ENCODE measurements around the gene RGS6.

RGS6 gene

GRCh38 chr14:72604133-72604532 lies 671.9 kb downstream of the RGS6 start:
- no peaks in the 10 kb centered on the region for H3K4me1 ChIP-seq (ENCODE audit: insufficient read depth, low read length, severe bottlenecking)
- H3K27ac ChIP-seq (ENCODE audit: low read depth, low read length, poor library complexity, severe bottlenecking) = no peak overlapping the region
- no peak overlapping the region for H3K4me2 ChIP-seq (ENCODE audit: low read length)
- no peak for TF ChIP-seq EZH2 (IDR thresholded peaks at IDR 0.05; ENCODE audit: borderline replicate concordance, low read length)
- TF ChIP-seq, protein P1, sequence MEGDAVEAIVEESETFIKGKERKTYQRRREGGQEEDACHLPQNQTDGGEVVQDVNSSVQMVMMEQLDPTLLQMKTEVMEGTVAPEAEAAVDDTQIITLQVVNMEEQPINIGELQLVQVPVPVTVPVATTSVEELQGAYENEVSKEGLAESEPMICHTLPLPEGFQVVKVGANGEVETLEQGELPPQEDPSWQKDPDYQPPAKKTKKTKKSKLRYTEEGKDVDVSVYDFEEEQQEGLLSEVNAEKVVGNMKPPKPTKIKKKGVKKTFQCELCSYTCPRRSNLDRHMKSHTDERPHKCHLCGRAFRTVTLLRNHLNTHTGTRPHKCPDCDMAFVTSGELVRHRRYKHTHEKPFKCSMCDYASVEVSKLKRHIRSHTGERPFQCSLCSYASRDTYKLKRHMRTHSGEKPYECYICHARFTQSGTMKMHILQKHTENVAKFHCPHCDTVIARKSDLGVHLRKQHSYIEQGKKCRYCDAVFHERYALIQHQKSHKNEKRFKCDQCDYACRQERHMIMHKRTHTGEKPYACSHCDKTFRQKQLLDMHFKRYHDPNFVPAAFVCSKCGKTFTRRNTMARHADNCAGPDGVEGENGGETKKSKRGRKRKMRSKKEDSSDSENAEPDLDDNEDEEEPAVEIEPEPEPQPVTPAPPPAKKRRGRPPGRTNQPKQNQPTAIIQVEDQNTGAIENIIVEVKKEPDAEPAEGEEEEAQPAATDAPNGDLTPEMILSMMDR (IDR thresholded peaks at IDR 0.05; ENCODE audit: low read length) = no peak
- H3K36me3 ChIP-seq (ENCODE audit: insufficient read depth, low read length) = no peaks in the 10 kb centered on the region
- no peaks in the 10 kb centered on the region for H3K9me2 ChIP-seq (ENCODE audit: low read depth, low read length)
- no peaks in the 10 kb centered on the region for H3F3A ChIP-seq (ENCODE audit: insufficient read depth, low read length)
- no peaks in the 10 kb centered on the region for H3K79me2 ChIP-seq (ENCODE audit: insufficient read depth, low read length)
- no peak overlapping the region for H2AFZ ChIP-seq (ENCODE audit: low read length)
- H3K9ac ChIP-seq (ENCODE audit: low read length) = no peak overlapping the region
- H4K20me1 ChIP-seq (ENCODE audit: insufficient read depth, low read length) = no peaks in the 10 kb centered on the region
- H3K4me3 ChIP-seq (ENCODE audit: low read depth, low read length, poor library complexity, severe bottlenecking) = no peak overlapping the region
- no peaks in the 10 kb centered on the region for H3K9me3 ChIP-seq (ENCODE audit: low read length)
- H3K27me3 ChIP-seq (ENCODE audit: insufficient read depth, low read length) = peaks cover 12% of the 10 kb centered on the region

GRCh38 chr14:72605096-72605920 lies 673.1 kb downstream of the RGS6 start:
- Histone ChIP-seq H3K4me1 (ENCODE audit: insufficient read depth, low read length, severe bottlenecking) (no peaks in the 10 kb centered on the region), H3K79me2 (ENCODE audit: insufficient read depth, low read length) (no peaks in the 10 kb centered on the region), H3K9me3 (ENCODE audit: low read length) (no peaks in the 10 kb centered on the region), H3K36me3 (ENCODE audit: insufficient read depth, low read length) (no peaks in the 10 kb centered on the region), H3K27ac (ENCODE audit: low read depth, low read length, poor library complexity, severe bottlenecking) (no peak overlapping the region), H3K4me2 (ENCODE audit: low read length) (no peak overlapping the region), H3K27me3 (ENCODE audit: insufficient read depth, low read length) (peaks cover 12% of the 10 kb centered on the region), H3K4me3 (ENCODE audit: low read depth, low read length, poor library complexity, severe bottlenecking) (no peak overlapping the region), H3F3A (ENCODE audit: insufficient read depth, low read length) (no peaks in the 10 kb centered on the region), H2AFZ (ENCODE audit: low read length) (no peak overlapping the region), H4K20me1 (ENCODE audit: insufficient read depth, low read length) (no peaks in the 10 kb centered on the region), H3K9ac (ENCODE audit: low read length) (no peak overlapping the region), H3K9me2 (ENCODE audit: low read depth, low read length) (no peaks in the 10 kb centered on the region)
- no peak for TF ChIP-seq EZH2 (IDR thresholded peaks at IDR 0.05; ENCODE audit: borderline replicate concordance, low read length)
- TF ChIP-seq, protein P1 (IDR thresholded peaks at IDR 0.05; ENCODE audit: low read length) = no peak

DNA sequence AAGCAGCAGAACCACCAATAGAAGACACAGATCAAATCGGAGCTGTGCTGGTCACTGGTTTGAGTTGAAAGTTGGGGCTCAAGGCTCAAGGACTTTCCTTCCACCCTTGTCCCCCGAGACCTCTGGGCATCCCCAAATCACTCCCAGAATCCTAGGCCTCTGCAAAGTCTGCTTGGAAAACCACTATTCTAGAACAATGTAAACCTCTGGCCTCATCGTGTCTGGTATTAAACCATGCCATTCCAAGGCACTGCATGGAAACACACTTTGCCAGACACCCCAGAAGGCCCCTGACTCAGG lies 673.6 kb downstream of the RGS6 start:
- Histone ChIP-seq H3K36me3 (ENCODE audit: insufficient read depth, low read length) (no peaks in the 10 kb centered on the region), H3K4me1 (ENCODE audit: insufficient read depth, low read length, severe bottlenecking) (no peaks in the 10 kb centered on the region), H3K79me2 (ENCODE audit: insufficient read depth, low read length) (no peaks in the 10 kb centered on the region), H3K27ac (ENCODE audit: low read depth, low read length, poor library complexity, severe bottlenecking) (no peak overlapping the region), H3K9ac (ENCODE audit: low read length) (no peak overlapping the region), H3K9me2 (ENCODE audit: low read depth, low read length) (no peaks in the 10 kb centered on the region), H4K20me1 (ENCODE audit: insufficient read depth, low read length) (no peaks in the 10 kb centered on the region), H3K4me2 (ENCODE audit: low read length) (no peak overlapping the region), H2AFZ (ENCODE audit: low read length) (no peak overlapping the region), H3F3A (ENCODE audit: insufficient read depth, low read length) (no peaks in the 10 kb centered on the region), H3K4me3 (ENCODE audit: low read depth, low read length, poor library complexity, severe bottlenecking) (no peak overlapping the region), H3K27me3 (ENCODE audit: insufficient read depth, low read length) (peaks cover 12% of the 10 kb centered on the region), H3K9me3 (ENCODE audit: low read length) (no peaks in the 10 kb centered on the region)
- TF ChIP-seq EZH2 (IDR thresholded peaks at IDR 0.05; ENCODE audit: borderline replicate concordance, low read length) = no peak

- H4K20me1 ChIP-seq (ENCODE audit: insufficient read depth, low read length) = no peaks in the 10 kb centered on the region
- H3K27ac ChIP-seq (ENCODE audit: low read depth, low read length, poor library complexity, severe bottlenecking) = no peak overlapping the region
- no peak overlapping the region for H3K4me2 ChIP-seq (ENCODE audit: low read length)
- H3K4me3 ChIP-seq (ENCODE audit: low read depth, low read length, poor library complexity, severe bottlenecking) = no peak overlapping the region
- no peak overlapping the region for H2AFZ ChIP-seq (ENCODE audit: low read length)
- H3K9me2 ChIP-seq (ENCODE audit: low read depth, low read length) = no peaks in the 10 kb centered on the region
- peaks cover 12% of the 10 kb centered on the region for H3K27me3 ChIP-seq (ENCODE audit: insufficient read depth, low read length)
- no peak overlapping the region for H3K9ac ChIP-seq (ENCODE audit: low read length)
- H3K4me1 ChIP-seq (ENCODE audit: insufficient read depth, low read length, severe bottlenecking) = no peaks in the 10 kb centered on the region
- no peaks in the 10 kb centered on the region for H3K9me3 ChIP-seq (ENCODE audit: low read length)
- no peak for TF ChIP-seq EZH2 (IDR thresholded peaks at IDR 0.05; ENCODE audit: borderline replicate concordance, low read length)
- TF ChIP-seq, protein P1 (IDR thresholded peaks at IDR 0.05; ENCODE audit: low read length) = no peak
- no peaks in the 10 kb centered on the region for H3F3A ChIP-seq (ENCODE audit: insufficient read depth, low read length)
- no peaks in the 10 kb centered on the region for H3K36me3 ChIP-seq (ENCODE audit: insufficient read depth, low read length)
- no peaks in the 10 kb centered on the region for H3K79me2 ChIP-seq (ENCODE audit: insufficient read depth, low read length)
These were observed 674.6 kb downstream of the RGS6 start for GRCh38 chr14:72606879-72607278.

All from OCI-LY1 (cell line).